Endothelial cell of umbilical vein (primary cell): ENCODE results near the gene CHN2. TPM values are rescaled to one million over a fixed set of nuclear protein-coding genes. Genes with fewer than 3 reads are reported as not detected.

Source experiments
- BruUV-seq: library from RNA; stranded (reverse); fragments of 400-500 nt; replicated peaks from 2 replicates; lab custom pipeline; 2021; lab: Mats Ljungman, UMichigan
- CTCF ChIA-PET: fragments of 300-600, 350-600 bp; sonication (Branson Sonifier 250); formaldehyde crosslinking; loops from one replicate; lab custom pipeline; 2021; ENCODE audit warnings: antibody characterized with exemption, inconsistent platforms; lab: Charles Lee
- POLR2A ChIA-PET: fragments of 300-600, 350-600 bp; sonication (Branson Sonifier 250); formaldehyde crosslinking; loops from one replicate; lab custom pipeline; 2021; ENCODE audit warnings: antibody characterized with exemption, inconsistent platforms; lab: Charles Lee
- DNase-seq: peaks from one replicate; pipeline ENCODE4 v3.0.0-alpha.2; 2011; ENCODE audit warnings: low read depth, low spot score
- FAIRE-seq: peaks from 2 replicates; lab custom pipeline; 2011; peaks lifted over from hg19 to GRCh38; lab: Jason Lieb, UNC
- H2AFZ ChIP-seq: 2 replicates; pipeline ENCODE4 v1.6.0; 2012; ENCODE audit warnings: low read depth, low read length, control low read depth, inconsistent platforms
- H3K27ac ChIP-seq: 2 replicates; pipeline ENCODE4 v1.5.1; 2011; ENCODE audit warnings: low read depth, mild to moderate bottlenecking, control low read depth, low read length, moderate library complexity; ENCODE audit not compliant: insufficient read depth
- H3K27me3 ChIP-seq, 2 experiments: 2 replicates each; pipeline versions ENCODE4 v1.6.0 to v1.6.1; 2011; ENCODE audit warnings: low read length in 2 of 2, mixed read lengths in 1 of 2; ENCODE audit not compliant: control insufficient read depth in 2 of 2, insufficient read depth in 2 of 2
- H3K36me3 ChIP-seq, 2 experiments: 2 replicates in 1 of 2; 3 replicates in 1 of 2; pipeline ENCODE4 v1.5.1; 2011; ENCODE audit warnings: low read length in 2 of 2, mild to moderate bottlenecking in 1 of 2, moderate library complexity in 1 of 2; ENCODE audit not compliant: control insufficient read depth in 2 of 2, insufficient read depth in 2 of 2; ENCODE audit errors: extremely low read depth in 1 of 2
- H3K4me1 ChIP-seq: 3 replicates; pipeline ENCODE4 v1.5.1; 2011; ENCODE audit warnings: mild to moderate bottlenecking, low read length; ENCODE audit not compliant: control insufficient read depth, insufficient read depth; ENCODE audit errors: extremely low read depth
- H3K4me2 ChIP-seq: 2 replicates; pipeline ENCODE4 v1.6.1; 2011; ENCODE audit warnings: low read length, control low read depth, mixed read lengths; ENCODE audit not compliant: insufficient read depth
- H3K4me3 ChIP-seq, 3 experiments: fragments of 200-600 bp in 1 of 3; sonication (generic), shearing (Covaris generic) in 1 of 3; replicated peaks in 1 of 3; 2 replicates each; pipeline ENCODE4 v1.5.1; 2011 to 2016; ENCODE audit warnings: control low read depth in 3 of 3, low read length in 3 of 3, mild to moderate bottlenecking in 2 of 3, inconsistent platforms in 1 of 3, low read depth in 1 of 3, moderate library complexity in 1 of 3; ENCODE audit not compliant: insufficient read depth in 1 of 3
- H3K79me2 ChIP-seq: 2 replicates; pipeline ENCODE4 v1.6.0; 2012; ENCODE audit warnings: low read length, inconsistent platforms; ENCODE audit not compliant: control insufficient read depth, insufficient read depth
- H3K9ac ChIP-seq: replicated peaks from 2 replicates; pipeline ENCODE3; 2011; ENCODE audit warnings: low read length, control low read depth; ENCODE audit not compliant: insufficient read depth; ENCODE audit errors: extremely low read depth
- H3K9me1 ChIP-seq: replicated peaks from 3 replicates; pipeline ENCODE4 v1.6.0; 2011; ENCODE audit warnings: mild to moderate bottlenecking, low read length; ENCODE audit not compliant: control insufficient read depth, insufficient read depth; ENCODE audit errors: extremely low read depth
- H3K9me3 ChIP-seq: replicated peaks from 2 replicates; pipeline ENCODE4 v1.5.1; 2012; ENCODE audit warnings: low read length, inconsistent platforms; ENCODE audit not compliant: control insufficient read depth, insufficient read depth
- H4K20me1 ChIP-seq: replicated peaks from 2 replicates; pipeline ENCODE3; 2011; ENCODE audit warnings: mild to moderate bottlenecking, low read length; ENCODE audit not compliant: control insufficient read depth, insufficient read depth; ENCODE audit errors: extremely low read depth
- EZH2 ChIP-seq: IDR thresholded peaks from 2 replicates; pipeline ENCODE4 v1.6.1; 2012; ENCODE audit warnings: borderline replicate concordance, low read depth, mild to moderate bottlenecking, moderate library complexity, low read length, inconsistent platforms; ENCODE audit not compliant: severe bottlenecking
- FOS ChIP-seq: IDR thresholded peaks from 2 replicates; pipeline ENCODE4 v1.6.1; 2011; ENCODE audit warnings: mild to moderate bottlenecking, low read length, moderate library complexity, borderline replicate concordance; ENCODE audit not compliant: insufficient read depth
- JUN ChIP-seq: IDR thresholded peaks from 2 replicates; pipeline ENCODE4 v1.6.1; 2011; ENCODE audit warnings: borderline replicate concordance, low read depth; ENCODE audit not compliant: insufficient read length, insufficient read depth
- POLR2A ChIP-seq: IDR thresholded peaks from 2 replicates; pipeline ENCODE4 v1.6.1; 2012; ENCODE audit warnings: low read depth, mild to moderate bottlenecking, control low read depth, low read length
- POLR2AphosphoS5 ChIP-seq: IDR thresholded peaks from 2 replicates; pipeline ENCODE4 v1.6.1; 2012; ENCODE audit warnings: low read depth, mild to moderate bottlenecking, control low read depth, low read length, moderate library complexity; ENCODE audit not compliant: insufficient read depth
- dilution Hi-C: fragments of 300-500 bp; cut with MboI; formaldehyde crosslinking; loops from one replicate; pipeline ENCODE4 v1.15.0; 2019; ENCODE audit warnings: low sequenced_read_pairs; ENCODE audit not compliant: extremely low pct_ligation_motif_present
- intact Hi-C: fragments of 100-400 bp; cut with micrococcal nuclease; formaldehyde crosslinking; loops from one replicate; pipeline ENCODE4 v1.10.0; 2022
- polyA plus RNA-seq, 4 experiments: library from polyadenylated mRNA; depleted of rRNA in 3 of 4; stranded (reverse) in 3 of 4; unstranded in 1 of 4; fragments of >200 nt; gene quantifications; 2 replicates each; pipeline versions ENCODE4 v1.2.1 to v1.2.3, GENCODE V29; 2011 to 2012; ENCODE audit warnings: missing spikeins in 1 of 4
- total RNA-seq: library from RNA; stranded (reverse); gene quantifications from 2 replicates; pipeline ENCODE4 v1.2.3, GENCODE V29; 2021
- TF ChIP-seq, protein P1 (sequence below), 2 donors: IDR thresholded peaks; 1 replicate in 1 of 2; 2 replicates in 1 of 2; pipeline ENCODE4 v1.5.1; 2011; ENCODE audit warnings: low read length in 2 of 2, mild to moderate bottlenecking in 2 of 2, moderate library complexity in 2 of 2, control low read depth in 1 of 2, inconsistent platforms in 1 of 2, low read depth in 1 of 2; ENCODE audit not compliant: insufficient read depth in 1 of 2; ENCODE audit errors: extremely low read depth in 1 of 2
- TF ChIP-seq, protein P2 (sequence below): IDR thresholded peaks from 2 replicates; pipeline ENCODE4 v1.6.1; 2011; ENCODE audit not compliant: insufficient read depth, insufficient read length

The CHN2 gene
- total and polyA plus RNA-seq, 2 donors (not counting 3 experiments of a cell fraction or from before 2014, with no cell fraction given) = 1.4 to 5.0 TPM

DNA sequence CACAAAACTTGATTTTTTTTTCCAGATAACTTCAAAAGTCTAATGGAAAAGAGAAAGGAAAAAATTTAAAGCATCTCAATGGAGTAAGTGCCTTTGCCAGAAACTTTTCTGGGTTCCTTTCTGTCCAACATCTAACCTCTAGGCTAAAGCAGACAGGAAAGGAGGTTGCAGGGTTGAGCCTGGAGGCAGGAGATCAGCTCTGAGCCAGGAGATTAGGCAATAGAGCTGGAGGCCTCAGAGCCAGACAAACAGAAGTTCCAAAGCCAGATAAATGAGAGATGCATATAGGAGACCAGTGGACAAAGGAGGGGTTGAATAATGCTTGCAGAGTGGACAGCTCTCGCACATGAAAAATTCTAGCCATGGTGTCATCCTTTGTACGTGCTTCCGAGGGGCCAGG is 42.9 kb downstream of the CHN2 start:
- FAIRE-seq = no peak
- H3K9me3 ChIP-seq = no peaks in the 10 kb centered on the region

More for the DNA sequence above, 42.9 kb downstream of the CHN2 start:
- H3K4me1 ChIP-seq = no peaks in the 10 kb centered on the region
- dilution Hi-C loops = no loop called here
- no TSS peak for BruUV-seq
- TF ChIP-seq POLR2AphosphoS5 (no peak), EZH2 (no peak), JUN (no peak), POLR2A (no peak), FOS (no peak)
- TF ChIP-seq, protein P1, sequence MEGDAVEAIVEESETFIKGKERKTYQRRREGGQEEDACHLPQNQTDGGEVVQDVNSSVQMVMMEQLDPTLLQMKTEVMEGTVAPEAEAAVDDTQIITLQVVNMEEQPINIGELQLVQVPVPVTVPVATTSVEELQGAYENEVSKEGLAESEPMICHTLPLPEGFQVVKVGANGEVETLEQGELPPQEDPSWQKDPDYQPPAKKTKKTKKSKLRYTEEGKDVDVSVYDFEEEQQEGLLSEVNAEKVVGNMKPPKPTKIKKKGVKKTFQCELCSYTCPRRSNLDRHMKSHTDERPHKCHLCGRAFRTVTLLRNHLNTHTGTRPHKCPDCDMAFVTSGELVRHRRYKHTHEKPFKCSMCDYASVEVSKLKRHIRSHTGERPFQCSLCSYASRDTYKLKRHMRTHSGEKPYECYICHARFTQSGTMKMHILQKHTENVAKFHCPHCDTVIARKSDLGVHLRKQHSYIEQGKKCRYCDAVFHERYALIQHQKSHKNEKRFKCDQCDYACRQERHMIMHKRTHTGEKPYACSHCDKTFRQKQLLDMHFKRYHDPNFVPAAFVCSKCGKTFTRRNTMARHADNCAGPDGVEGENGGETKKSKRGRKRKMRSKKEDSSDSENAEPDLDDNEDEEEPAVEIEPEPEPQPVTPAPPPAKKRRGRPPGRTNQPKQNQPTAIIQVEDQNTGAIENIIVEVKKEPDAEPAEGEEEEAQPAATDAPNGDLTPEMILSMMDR (IDR thresholded peaks at IDR 0.05; ENCODE audit: extremely low read depth in 1 of 2, insufficient read depth in 1 of 2, low read depth in 1 of 2, low read length in 2 of 2) = no peak
- TF ChIP-seq, protein P2, sequence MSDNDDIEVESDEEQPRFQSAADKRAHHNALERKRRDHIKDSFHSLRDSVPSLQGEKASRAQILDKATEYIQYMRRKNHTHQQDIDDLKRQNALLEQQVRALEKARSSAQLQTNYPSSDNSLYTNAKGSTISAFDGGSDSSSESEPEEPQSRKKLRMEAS = no peak
- H2AFZ ChIP-seq = no peak overlapping the region
- no peak overlapping the region for H3K9ac ChIP-seq
- H3K4me2 ChIP-seq = no peak overlapping the region
- POLR2A ChIA-PET = no interaction called here
- H3K27ac ChIP-seq = no peak overlapping the region
- CTCF ChIA-PET = interaction anchor here (1.6 to 3.8 kb wide), 2 partner anchors 48 to 108 kb away, joined by 6 to 15 read pairs; no protein-coding TSS in a partner anchor
- intact Hi-C loops = no loop called here
- H3K4me3 ChIP-seq = no peak overlapping the region
- DNase-seq = no peak
- peaks cover 0 to 2% of the 10 kb centered on the region in 2 experiments for H3K27me3 ChIP-seq
- no peaks in the 10 kb centered on the region for H3K36me3 ChIP-seq
- H4K20me1 ChIP-seq = no peaks in the 10 kb centered on the region
- no peaks in the 10 kb centered on the region for H3K79me2 ChIP-seq
- no peaks in the 10 kb centered on the region for H3K9me1 ChIP-seq
